Activated CD8-positive, alpha-beta memory T cell treated with anti-CD3 and anti-CD28 coated beads, Interleukin-2, amount 50 U/mL, for 4 hours (primary cell): ENCODE measurements around the gene LRRC32.
A peak's percentile ranks its signal among the peaks of the same experiment; 100 is the strongest.

Experiments
- DNase-seq: peaks from one replicate; pipeline ENCODE4 v3.0.0-alpha.2; 2020

The LRRC32 gene

DNA sequence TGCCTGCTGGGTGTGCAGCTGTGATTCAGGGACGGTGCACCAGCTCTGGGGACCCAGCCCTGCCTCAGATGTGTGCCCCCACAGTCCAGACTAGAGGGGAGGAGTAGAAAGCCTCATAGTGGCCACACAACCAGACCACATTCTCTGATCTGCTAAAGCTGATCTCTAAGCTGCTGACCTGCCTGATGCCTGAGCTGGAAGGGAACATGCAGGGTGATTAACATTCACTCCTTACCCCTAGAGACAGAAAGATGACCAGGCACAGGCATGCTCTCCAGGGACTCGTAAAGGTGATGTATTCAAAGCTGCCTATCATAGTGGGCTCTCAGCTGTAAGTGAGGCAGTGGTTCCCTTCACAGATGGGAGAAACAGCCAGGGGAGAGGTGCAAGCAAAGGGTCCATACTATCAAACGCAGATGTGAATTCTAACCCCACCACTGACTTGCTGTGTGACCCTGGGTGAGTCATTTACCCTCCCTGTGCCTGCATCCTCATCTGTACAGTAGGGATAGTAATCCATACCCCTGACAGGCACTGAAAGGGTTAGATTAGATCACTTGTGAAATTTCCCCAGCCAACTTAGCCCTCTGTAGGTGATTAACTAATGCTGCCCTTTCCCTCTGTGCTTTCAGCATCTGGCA is 29.0 kb upstream of the LRRC32 start:
- DNase-seq = no peak

GRCh38 chr11:76698321-76699043 is 27.9 kb upstream of the LRRC32 start:
- DNase-seq = no peak

DNA sequence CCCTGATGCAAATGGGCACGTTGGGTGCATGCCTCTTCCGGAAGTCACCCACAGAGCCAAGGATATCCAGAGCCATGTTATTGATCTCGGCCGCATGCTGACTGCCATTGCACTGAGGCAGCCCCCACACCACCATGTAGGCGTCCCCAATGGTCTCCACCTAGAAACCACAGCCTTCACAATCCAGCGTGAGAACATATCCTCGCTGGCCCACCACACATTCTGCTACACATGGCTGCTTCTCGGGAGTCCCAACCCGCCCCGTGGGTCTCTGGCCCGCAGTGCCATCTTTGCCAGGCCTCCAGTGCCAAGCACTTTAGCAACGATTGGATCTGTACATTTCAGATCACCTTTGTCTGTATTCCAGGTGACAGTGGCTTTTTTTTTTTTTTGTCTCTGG is 26.2 kb upstream of the LRRC32 start:
- no peak for DNase-seq

GRCh38 chr11:76695771-76696170 is 25.2 kb upstream of the LRRC32 start:
- DNase-seq = no peak

- no peak for DNase-seq
Measured at GRCh38 chr11:76695133-76695532, 24.6 kb upstream of the LRRC32 start.

- DNase-seq = no peak
Measured at GRCh38 chr11:76694664-76695063, 24.1 kb upstream of the LRRC32 start.

DNA sequence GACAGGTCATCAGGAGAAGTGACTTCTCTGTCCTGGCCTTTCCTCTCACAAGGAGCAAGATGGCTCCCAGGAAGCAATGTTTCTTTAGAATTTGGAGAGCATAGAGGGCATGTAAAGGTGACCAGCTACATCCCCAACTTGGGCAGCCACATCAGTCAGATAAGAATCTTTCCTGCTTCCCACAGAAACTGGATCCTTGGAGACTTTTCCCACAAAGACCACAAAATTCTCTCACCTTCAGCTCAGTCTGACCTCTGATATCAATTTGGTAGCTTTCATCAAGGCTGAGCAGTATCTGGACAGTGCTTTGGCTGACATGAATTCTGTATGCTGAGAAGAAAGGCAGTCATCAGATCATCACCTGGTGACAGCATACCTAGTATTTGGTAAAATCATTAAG is 23.3 kb upstream of the LRRC32 start:
- DNase-seq = no peak

- DNase-seq = no peak
Measured at GRCh38 chr11:76692956-76693355, 22.4 kb upstream of the LRRC32 start.

GRCh38 chr11:76691655-76692054 is 21.1 kb upstream of the LRRC32 start:
- DNase-seq = no peak

- DNase-seq = no peak
Measured at GRCh38 chr11:76690736-76691135, 20.2 kb upstream of the LRRC32 start.

GRCh38 chr11:76689313-76690260 is 19.0 kb upstream of the LRRC32 start:
- DNase-seq = no peak

DNA sequence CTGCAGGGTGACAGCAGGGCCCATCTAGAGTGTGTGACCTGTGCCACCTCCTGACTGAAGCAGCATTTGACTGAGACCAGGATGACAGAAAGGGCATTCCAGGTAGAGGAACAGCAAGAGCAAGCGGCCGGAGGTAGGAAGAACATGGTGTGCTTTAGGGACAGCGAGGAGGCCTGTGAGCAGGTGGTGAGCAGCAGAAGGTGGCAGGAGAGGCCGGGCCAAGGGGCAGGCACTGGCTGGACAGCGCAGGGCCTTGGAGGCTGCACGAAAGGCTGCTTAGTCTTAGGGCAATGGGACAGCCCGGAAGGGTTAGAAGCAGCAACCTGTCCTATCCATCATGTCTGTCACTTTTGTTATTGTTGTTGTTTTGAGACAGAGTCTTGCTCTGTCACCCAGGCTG is 17.6 kb upstream of the LRRC32 start:
- no peak for DNase-seq

GRCh38 chr11:76686261-76687079 is 15.9 kb upstream of the LRRC32 start:
- DNase-seq = no peak

DNA sequence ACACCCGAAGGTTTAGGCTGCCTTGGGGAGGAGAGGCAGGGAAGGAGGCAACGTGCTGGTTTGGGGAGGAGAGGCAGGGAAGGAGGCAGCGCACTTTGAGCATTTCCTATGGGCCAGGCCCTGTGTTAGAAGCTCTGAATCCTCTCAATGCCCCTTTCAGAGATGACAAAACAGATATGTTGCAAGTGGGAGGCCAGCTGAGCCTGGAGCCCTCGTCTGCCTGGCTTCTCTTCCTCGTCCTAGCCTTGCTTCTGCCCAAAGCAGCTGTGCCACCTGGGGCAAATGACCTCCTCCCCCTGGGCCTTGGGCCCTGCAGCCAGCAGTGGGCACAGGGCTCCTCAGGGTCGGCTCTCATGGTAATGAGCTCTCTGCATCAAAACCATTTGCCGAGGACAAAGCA is 15.3 kb upstream of the LRRC32 start:
- no peak for DNase-seq

DNA sequence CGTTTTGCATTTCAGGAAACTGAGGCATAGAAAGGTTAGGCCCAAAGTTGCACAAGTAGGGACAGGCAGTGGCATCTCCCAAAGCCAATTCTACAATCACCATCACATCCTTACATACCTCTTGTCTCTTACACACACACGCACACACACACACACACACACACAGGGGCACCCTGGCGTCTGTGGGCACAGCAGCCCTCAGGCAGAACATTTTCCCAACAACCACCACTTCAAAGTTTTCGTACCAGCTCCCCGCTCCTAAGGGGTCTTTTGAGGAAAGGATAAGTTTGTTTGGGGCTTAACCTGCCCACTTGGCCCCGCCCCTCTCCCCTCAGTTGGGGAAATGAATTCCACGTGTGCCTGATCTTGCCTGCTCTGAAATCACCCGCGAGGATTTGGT is 14.7 kb upstream of the LRRC32 start:
- DNase-seq = no peak

GRCh38 chr11:76684516-76684915 is 14.0 kb upstream of the LRRC32 start:
- no peak for DNase-seq

GRCh38 chr11:76683161-76684095 is 12.9 kb upstream of the LRRC32 start:
- DNase-seq = no peak

DNA sequence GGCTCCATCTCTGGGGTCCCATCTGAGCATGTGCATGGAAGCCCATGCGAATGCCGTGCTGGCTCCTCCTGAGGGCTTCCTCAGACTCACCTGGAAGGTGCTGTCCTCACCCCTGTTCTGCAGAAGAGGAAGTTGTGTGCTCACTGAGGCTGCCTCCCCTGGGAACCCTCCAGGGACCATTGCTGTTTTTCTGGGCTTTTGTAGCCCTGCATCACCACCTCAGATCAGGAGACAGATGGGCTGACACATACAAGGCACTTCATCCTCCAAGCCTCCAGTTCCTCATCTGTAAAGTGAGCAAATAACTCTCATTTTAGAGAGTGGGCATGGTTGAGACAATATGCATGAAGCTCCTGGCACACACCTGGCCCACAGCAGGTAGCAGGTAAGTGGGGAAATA is 12.1 kb upstream of the LRRC32 start:
- DNase-seq = no peak

GRCh38 chr11:76682106-76682505 is 11.6 kb upstream of the LRRC32 start:
- no peak for DNase-seq

- peak; percentile 58 for DNase-seq
Measured at GRCh38 chr11:76680518-76681425, 10.2 kb upstream of the LRRC32 start.

GRCh38 chr11:76678321-76678720 is 7.8 kb upstream of the LRRC32 start:
- no peak for DNase-seq
